K562 (cell line): ENCODE measurements around the gene IKZF4. TPM values are rescaled to one million over a fixed set of nuclear protein-coding genes. Genes with fewer than 3 reads are reported as not detected.

Source experiments
- DDX20 ChIP-seq: fragments of 450-650 bp; IDR thresholded peaks from 2 replicates; pipeline ENCODE4 v1.6.1; 2016; ENCODE audit warnings: missing genetic modification characterization, low read depth, mild to moderate bottlenecking, missing compliant biosample characterization, moderate library complexity
- ETV5 ChIP-seq: sonication (generic); formaldehyde crosslinking; IDR thresholded peaks from 2 replicates; pipeline ENCODE4 v1.4.0; 2020; ENCODE audit warnings: low read depth, mild to moderate bottlenecking, missing genetic modification reagents
- ETV6 ChIP-seq, 3 experiments: fragments of 150-350 bp in 1 of 3; sonication (generic) in 1 of 3; formaldehyde crosslinking in 1 of 3; IDR thresholded peaks; 2 replicates each; pipeline versions ENCODE4 v1.6.1 to v1.8.0; 2014 to 2022; ENCODE audit warnings: borderline replicate concordance in 2 of 3, low read depth in 2 of 3, antibody characterized with exemption in 1 of 3, low read length in 1 of 3, mild to moderate bottlenecking in 1 of 3, missing genetic modification reagents in 1 of 3
- ILF3 ChIP-seq: fragments of 450-650 bp; IDR thresholded peaks from 2 replicates; pipeline ENCODE4 v1.6.1; 2018; ENCODE audit warnings: antibody characterized with exemption, mild to moderate bottlenecking, moderate library complexity, borderline replicate concordance
- NFE2L1 ChIP-seq: fragments of 450-650 bp; IDR thresholded peaks from 2 replicates; pipeline ENCODE4 v1.6.1; 2016; ENCODE audit warnings: missing genetic modification characterization, low read depth, mild to moderate bottlenecking, missing compliant biosample characterization, moderate library complexity, borderline replicate concordance
- PBX2 ChIP-seq, 2 experiments: IDR thresholded peaks in 1 of 2; conservative IDR thresholded peaks in 1 of 2; 2 replicates each; pipeline ENCODE4 v1.6.1; 2016; ENCODE audit warnings: low read depth in 2 of 2, mild to moderate bottlenecking in 1 of 2, missing compliant biosample characterization in 1 of 2, missing genetic modification characterization in 1 of 2, moderate library complexity in 1 of 2
- PCBP1 ChIP-seq: fragments of 200-400 bp; formaldehyde crosslinking; IDR thresholded peaks from 2 replicates; pipeline ENCODE4 v1.6.1; 2018; ENCODE audit warnings: mild to moderate bottlenecking, low read depth, low read length; ENCODE audit not compliant: poor library complexity, severe bottlenecking
- RAD51 ChIP-seq: fragments of 450-650 bp; IDR thresholded peaks from 2 replicates; pipeline ENCODE4 v1.7.1; 2016; ENCODE audit warnings: low read depth, mild to moderate bottlenecking, borderline replicate concordance
- SAP30 ChIP-seq: fragments of 200-600 bp; sonication (generic); IDR thresholded peaks from 2 replicates; pipeline ENCODE4 v1.6.1; 2012; ENCODE audit warnings: borderline replicate concordance, low read depth, mild to moderate bottlenecking, moderate library complexity, low read length, control low read depth, inconsistent platforms; ENCODE audit not compliant: insufficient read depth, poor library complexity, severe bottlenecking
- TFAP4 ChIP-seq: sonication (generic); formaldehyde crosslinking; IDR thresholded peaks from 2 replicates; pipeline ENCODE4 v1.8.0; 2022; ENCODE audit warnings: missing genetic modification reagents, mild to moderate bottlenecking, moderate library complexity, borderline replicate concordance
- ZBTB1 ChIP-seq: sonication (generic); formaldehyde crosslinking; IDR thresholded peaks from 2 replicates; pipeline ENCODE4 v1.8.1; 2023; ENCODE audit warnings: missing genetic modification reagents, low read depth, mild to moderate bottlenecking, borderline replicate concordance
- ZBTB11 ChIP-seq, 3 experiments: fragments of 200-800 bp in 1 of 3; fragments of 250-450 bp in 1 of 3; fragments of 450-650 bp in 1 of 3; sonication (Bioruptor Pico) in 1 of 3; sonication (Bioruptor generic) in 1 of 3; formaldehyde crosslinking in 1 of 3; IDR thresholded peaks; 2 replicates each; pipeline versions ENCODE4 v1.6.1 to v1.8.0; 2016 to 2022; ENCODE audit warnings: mild to moderate bottlenecking in 2 of 3, missing genetic modification characterization in 2 of 3, missing compliant biosample characterization in 1 of 3, moderate library complexity in 1 of 3
- ZBTB7A ChIP-seq: IDR thresholded peaks from 2 replicates; pipeline ENCODE4 v1.6.1; 2011; ENCODE audit warnings: low read depth, mild to moderate bottlenecking, low read length, moderate library complexity, borderline replicate concordance; ENCODE audit not compliant: control insufficient read depth
- ZNF253 ChIP-seq: fragments of 250-450 bp; sonication (Bioruptor Pico); conservative IDR thresholded peaks from 2 replicates; pipeline ENCODE4 v1.6.1; 2021; ENCODE audit warnings: mild to moderate bottlenecking
- ZNF3 ChIP-seq: fragments of 250-450 bp; sonication (Bioruptor Pico); IDR thresholded peaks from 2 replicates; pipeline ENCODE4 v1.5.0; 2021; ENCODE audit warnings: mild to moderate bottlenecking, moderate library complexity
- ZNF436 ChIP-seq: fragments of 250-450, 450-650 bp; sonication (Bioruptor Pico); formaldehyde crosslinking; IDR thresholded peaks from 2 replicates; pipeline ENCODE4 v1.7.0; 2020; ENCODE audit warnings: mild to moderate bottlenecking
- polyA plus RNA-seq, 8 experiments: library from polyadenylated mRNA; depleted of rRNA in 4 of 8; stranded (reverse) in 5 of 8; unstranded in 3 of 8; fragments of >200 nt; fragmentation: Nextera tagmentation in 2 of 8; fragmentation: Illumina TruSeq in 1 of 8; extraction: Ambion mirVana in 2 of 8; extraction: Trizol in 1 of 8; gene quantifications; 2 replicates each; pipeline versions ENCODE4 v1.2.1 to v1.2.3, GENCODE V29; 2011 to 2014; ENCODE audit warnings: inconsistent platforms in 1 of 8, missing spikeins in 1 of 8
- total RNA-seq, 7 experiments: library from RNA; depleted of rRNA in 6 of 7; stranded (reverse); fragments of >200 nt in 6 of 7; fragmentation: Illumina TruSeq in 2 of 7; extraction: Trizol in 2 of 7; gene quantifications; 2 replicates each; pipeline versions ENCODE4 v1.2.1 to v1.2.3, GENCODE V29; 2011 to 2021; ENCODE audit warnings: low replicate concordance in 1 of 7

IKZF4 gene
- total and polyA plus RNA-seq, 9 of the 15 experiments (the other 6 are each of a cell fraction or from before 2014, with no cell fraction given), result 1.9 to 16.3 (median 3.6) TPM

- TF ChIP-seq ZBTB11 (CRISPR knock-in tag; IDR thresholded peaks at IDR 0.05) (no peak), NFE2L1 (tag) (no peak), ETV5 (CRISPR knock-in tag) (no peak; the same call in 1 of the 2 replicates), ZBTB7A (peak; percentile 86; the same call in 1 of the 2 replicates), ILF3 (no peak), SAP30 (peak; percentile 46), ZNF436 (CRISPR knock-in tag) (no peak), DDX20 (tag) (no peak), PCBP1 (no peak), PBX2 (CRISPR knock-in tag; IDR thresholded peaks at IDR 0.05; ENCODE audit: low read depth) (no peak), PBX2 (tag; conservative IDR thresholded peaks at IDR 0.05; ENCODE audit: low read depth) (no peak), ZNF3 (CRISPR knock-in tag) (no peak), TFAP4 (CRISPR knock-in tag) (peak; percentile 80; the same call in 1 of the 2 replicates), ETV6 (IDR thresholded peaks at IDR 0.05; ENCODE audit: borderline replicate concordance in 1 of 2, low read depth in 2 of 2, low read length in 1 of 2) (no peak), ETV6 (CRISPR knock-in tag; IDR thresholded peaks at IDR 0.05; ENCODE audit: borderline replicate concordance) (no peak), ZNF253 (no peak), RAD51 (no peak; the same call in 1 of the 2 replicates), ZBTB1 (CRISPR knock-in tag) (no peak)
Observed at GRCh38 chr12:56079723-56080555, 59.1 kb downstream of the IKZF4 start, which contains the start of gene ERBB3 (continued).
